GM08714 (cell line): Measurements from ENCODE around the gene TBKBP1.

Experiments used
- H3K4me3 ChIP-seq: fragments of 200-500 bp; sonication (Bioruptor generic); 2 replicates; pipeline ENCODE4 v1.5.1; 2014; ENCODE audit warnings: mild to moderate bottlenecking, low read length, inconsistent platforms
- ZNF274 ChIP-seq: IDR thresholded peaks from 2 replicates; pipeline ENCODE4 v1.6.1; 2012; ENCODE audit warnings: mild to moderate bottlenecking, low read depth, low read length

The TBKBP1 gene

DNA sequence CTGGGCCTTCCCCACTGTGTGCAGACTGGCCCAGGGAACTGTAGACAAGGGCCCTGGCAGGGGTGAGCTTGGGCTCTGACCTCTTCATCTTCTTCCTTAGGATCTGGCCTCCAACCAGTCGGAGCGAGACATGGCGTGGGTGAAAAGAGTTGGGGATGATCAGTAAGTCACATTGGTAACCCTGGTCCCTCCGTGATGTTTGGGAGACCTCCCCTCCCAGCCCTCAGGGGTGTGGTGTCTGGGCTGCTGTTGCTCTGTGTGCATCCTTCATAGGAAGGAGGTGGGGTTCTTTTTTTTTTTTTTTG is 5.5 kb downstream of the TBKBP1 start:
- TF ChIP-seq ZNF274: no peak

GRCh38 chr17:47700471-47701449 is 6.8 kb downstream of the TBKBP1 start:
- no peak for TF ChIP-seq ZNF274
- no peak overlapping the region for H3K4me3 ChIP-seq

More for the DNA sequence above, 5.5 kb downstream of the TBKBP1 start:
- H3K4me3 ChIP-seq: no peak overlapping the region

- no peak overlapping the region for H3K4me3 ChIP-seq
- TF ChIP-seq ZNF274: no peak
These were observed 7.6 kb downstream of the TBKBP1 start for GRCh38 chr17:47701608-47702007.

DNA sequence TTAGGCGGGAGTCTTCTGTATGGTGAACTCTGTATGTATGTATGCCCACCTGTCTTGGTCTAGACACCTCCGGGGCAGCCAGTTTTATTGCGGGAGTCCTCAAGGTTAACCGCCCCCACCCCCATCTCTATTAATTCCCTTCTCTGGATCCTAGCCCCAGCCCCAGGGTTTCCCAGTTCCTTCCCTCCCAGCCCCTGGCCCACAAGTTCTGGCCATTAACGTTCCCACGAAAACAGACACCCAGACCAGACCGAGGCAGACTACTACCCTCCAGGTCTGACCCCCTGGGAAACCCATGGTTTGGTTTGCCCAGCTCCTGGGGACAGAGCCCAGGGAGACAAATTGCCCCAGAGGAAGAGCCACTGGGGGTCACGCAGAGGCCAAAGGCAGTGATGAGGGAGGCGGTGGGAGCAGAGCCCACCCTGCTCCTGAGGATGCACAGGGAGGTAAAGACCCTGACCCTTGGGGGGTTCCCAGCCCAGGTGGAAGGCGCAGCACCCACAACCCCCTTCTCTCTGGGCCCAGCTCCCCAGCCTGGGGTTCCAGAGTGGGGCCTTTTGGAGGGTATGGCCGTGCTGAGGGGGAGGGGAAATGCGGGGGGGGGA is 8.5 kb downstream of the TBKBP1 start:
- no peak overlapping the region for H3K4me3 ChIP-seq
- no peak for TF ChIP-seq ZNF274

- TF ChIP-seq ZNF274: no peak
These were observed 9.2 kb downstream of the TBKBP1 start for GRCh38 chr17:47703191-47703591.

DNA sequence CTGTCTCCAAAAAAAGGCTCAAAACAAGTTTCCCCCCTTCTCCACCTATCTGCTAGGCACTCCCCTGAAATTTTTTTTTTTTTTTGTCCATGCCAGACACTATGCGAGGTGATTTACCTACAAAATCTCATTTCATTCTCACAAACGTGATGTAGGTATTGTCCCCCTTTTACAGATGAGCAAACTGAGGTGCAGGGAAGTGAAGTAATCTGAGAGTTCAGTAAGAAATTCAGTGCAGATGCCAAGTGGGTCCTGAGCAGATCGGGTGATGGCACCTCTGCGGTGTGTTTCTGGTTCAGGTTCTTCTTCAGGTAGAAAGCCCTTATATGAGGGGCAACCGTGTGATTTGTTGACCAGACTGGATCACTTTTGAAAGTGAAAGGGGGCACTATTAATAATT is 9.7 kb downstream of the TBKBP1 start:
- no peak overlapping the region for H3K4me3 ChIP-seq
- no peak for TF ChIP-seq ZNF274

More at GRCh38 chr17:47703191-47703591, 9.2 kb downstream of the TBKBP1 start:
- H3K4me3 ChIP-seq: no peak overlapping the region

GRCh38 chr17:47704116-47704515 is 10.2 kb downstream of the TBKBP1 start:
- no peak overlapping the region for H3K4me3 ChIP-seq
- TF ChIP-seq ZNF274: no peak

DNA sequence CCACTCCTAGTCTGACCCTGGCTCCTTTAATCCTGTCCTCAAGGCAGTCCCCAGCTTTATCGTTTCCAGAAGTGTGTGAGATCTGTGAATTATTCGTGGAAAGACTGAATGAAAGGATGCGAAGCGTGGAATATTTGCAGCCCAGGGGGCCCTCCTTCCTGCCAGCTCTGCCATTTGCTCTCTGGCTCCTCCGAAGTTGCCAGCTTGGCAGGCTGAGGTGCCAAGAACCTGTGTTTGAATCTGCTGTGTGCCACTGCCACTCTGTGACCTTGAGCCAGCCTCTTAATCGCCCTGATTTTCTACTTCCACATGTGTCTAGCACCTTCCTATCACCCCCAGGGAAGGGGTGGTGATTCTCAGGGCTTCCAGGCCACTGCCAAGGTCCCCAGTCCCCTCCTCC is 10.8 kb downstream of the TBKBP1 start:
- no peak overlapping the region for H3K4me3 ChIP-seq
- no peak for TF ChIP-seq ZNF274

GRCh38 chr17:47705536-47706530 is 11.9 kb downstream of the TBKBP1 start:
- TF ChIP-seq ZNF274: no peak
- H3K4me3 ChIP-seq: no peak overlapping the region

GRCh38 chr17:47707056-47707804 is 13.3 kb downstream of the TBKBP1 start:
- no peak for TF ChIP-seq ZNF274
- H3K4me3 ChIP-seq: no peak overlapping the region

DNA sequence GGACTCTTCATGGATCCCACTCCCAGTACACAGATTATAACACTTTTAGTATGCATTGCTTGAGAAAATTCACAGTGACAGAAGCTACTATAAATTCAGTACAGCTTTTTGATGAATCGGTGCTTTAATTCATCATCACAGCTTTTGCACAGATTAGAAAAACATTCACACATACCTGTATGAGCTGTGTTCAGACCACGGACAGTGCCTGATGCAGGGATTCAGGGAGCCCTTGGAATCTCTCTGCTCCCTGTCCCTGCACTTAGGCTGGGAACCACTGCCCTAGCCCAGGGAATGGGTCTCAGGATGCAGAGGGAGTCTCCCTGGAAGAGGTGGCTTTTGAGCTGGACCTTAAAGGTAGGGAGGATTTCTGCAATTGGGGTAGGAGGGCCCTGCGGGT is 13.9 kb downstream of the TBKBP1 start:
- TF ChIP-seq ZNF274: no peak
- H3K4me3 ChIP-seq: no peak overlapping the region

DNA sequence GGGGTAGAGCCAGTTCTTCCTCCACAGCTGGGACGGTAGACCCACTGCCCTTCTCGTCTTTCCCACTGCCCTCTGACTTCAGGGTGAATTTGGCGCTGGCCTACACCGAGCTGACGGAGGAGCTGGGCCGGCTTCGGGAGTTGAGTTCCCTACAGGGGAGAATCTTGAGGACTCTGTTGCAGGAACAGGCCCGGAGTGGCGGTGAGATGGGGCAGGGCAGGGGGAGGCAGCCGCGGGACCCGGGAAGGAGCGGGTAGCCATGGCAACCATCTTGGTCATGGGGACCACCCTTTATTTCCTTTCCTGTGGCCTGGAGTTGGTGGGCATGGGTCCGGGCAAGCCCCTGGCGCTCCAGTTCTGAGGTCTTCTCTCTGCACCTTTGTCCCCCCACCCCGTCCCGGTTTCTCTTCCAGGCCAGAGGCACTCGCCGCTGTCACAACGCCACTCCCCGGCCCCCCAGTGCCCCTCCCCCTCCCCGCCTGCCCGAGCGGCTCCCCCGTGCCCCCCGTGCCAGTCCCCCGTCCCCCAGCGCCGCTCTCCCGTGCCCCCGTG is 14.4 kb downstream of the TBKBP1 start:
- H3K4me3 ChIP-seq: no peak overlapping the region
- TF ChIP-seq ZNF274: no peak

DNA sequence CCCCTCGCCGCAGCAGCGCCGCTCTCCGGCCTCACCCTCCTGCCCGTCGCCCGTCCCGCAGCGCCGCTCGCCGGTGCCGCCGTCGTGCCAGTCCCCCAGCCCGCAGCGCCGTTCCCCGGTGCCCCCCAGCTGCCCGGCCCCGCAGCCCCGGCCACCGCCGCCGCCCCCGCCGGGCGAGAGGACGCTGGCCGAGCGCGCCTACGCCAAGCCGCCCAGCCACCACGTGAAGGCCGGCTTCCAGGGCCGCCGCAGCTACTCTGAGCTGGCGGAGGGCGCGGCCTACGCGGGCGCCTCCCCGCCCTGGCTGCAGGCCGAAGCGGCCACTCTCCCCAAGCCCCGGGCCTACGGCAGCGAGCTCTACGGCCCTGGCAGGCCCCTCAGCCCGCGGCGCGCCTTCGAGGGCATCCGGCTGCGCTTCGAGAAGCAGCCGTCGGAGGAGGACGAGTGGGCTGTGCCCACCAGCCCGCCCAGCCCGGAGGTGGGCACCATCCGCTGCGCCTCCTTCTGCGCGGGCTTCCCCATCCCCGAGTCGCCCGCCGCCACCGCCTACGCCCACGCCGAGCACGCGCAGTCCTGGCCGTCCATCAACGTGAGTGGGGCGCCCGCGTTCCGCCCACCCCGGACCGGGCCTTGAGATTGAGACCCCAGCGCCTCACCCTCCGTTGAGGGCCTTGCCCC is 15.0 kb downstream of the TBKBP1 start:
- no peak overlapping the region for H3K4me3 ChIP-seq
- no peak for TF ChIP-seq ZNF274

DNA sequence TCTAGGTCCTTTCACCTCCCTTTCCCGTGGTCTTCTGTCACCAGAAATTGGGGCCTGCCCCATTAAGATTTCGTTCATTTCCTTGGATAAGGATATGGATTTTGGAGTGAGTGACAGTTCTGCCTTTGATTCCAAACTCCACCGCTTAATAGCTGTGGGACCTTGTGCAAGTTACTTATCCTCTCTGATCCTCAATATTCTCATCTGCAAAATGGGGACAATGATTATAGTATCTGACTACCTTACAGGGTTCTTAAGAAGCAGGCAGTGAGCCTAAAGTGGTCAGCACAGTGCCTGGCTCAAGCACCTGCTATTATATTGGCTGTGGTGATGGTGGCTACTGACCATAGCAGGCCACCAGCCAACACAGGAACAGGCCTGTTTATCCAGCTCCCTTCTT is 15.6 kb downstream of the TBKBP1 start:
- TF ChIP-seq ZNF274: no peak
- no peak overlapping the region for H3K4me3 ChIP-seq
